Sciatic nerve (tissue), 2 donors: ENCODE results near the gene FBXO38. TPM values are rescaled to one million over a fixed set of nuclear protein-coding genes. Genes with fewer than 3 reads are reported as not detected.
"Not testable (repeated sequence)": the region's sequence is repeated elsewhere in the genome, so short reads cannot be mapped to it uniquely, and the experiment has no call there.

Experiments
- ATAC-seq: fragments of 200-7000 bp; cut with Tn5 transposase; one replicate; pipeline ENCODE4 v1.9.1; 2020; ENCODE audit warnings: mild to moderate bottlenecking, moderate library complexity
- DNase-seq: peaks from one replicate; pipeline ENCODE4 v3.0.0-alpha.2; 2020; ENCODE audit warnings: low spot score
- intact Hi-C: fragments of 100-400 bp; cut with DNase I; formaldehyde crosslinking; loops from one replicate; pipeline ENCODE4 v1.14.2; 2022
- total RNA-seq: library from RNA; stranded (reverse); fragmentation: NEBNext Ultra II Directional; extraction: Animal tissue kit (Norgen Biotek cat#: 25700); gene quantifications from one replicate; pipeline ENCODE4 v1.2.1, GENCODE V29; 2021
- donor health status: DM: no; HTN: no; CAD: no.
- donor health status: DM: no; HTN: no; CAD: no.

FBXO38 gene
- total RNA-seq, 1 donor from 2014 or later, result 58.6 TPM

- intact Hi-C loops, result no loop called here
- DNase-seq, result no peak
- ATAC-seq, result no peak
These were observed 75.9 kb downstream of the FBXO38 start for GRCh38 chr5:148459669-148460068.

- intact Hi-C loops, result no loop called here
- no peak for ATAC-seq
These were observed 81.8 kb downstream of the FBXO38 start for GRCh38 chr5:148465381-148466235.

GRCh38 chr5:148466236-148466580, 82.5 kb downstream of the FBXO38 start:
- DNase-seq (no peak), ATAC-seq (no peak)
- intact Hi-C loops, result no loop called here

More at GRCh38 chr5:148465381-148466235, 81.8 kb downstream of the FBXO38 start:
- DNase-seq, result no peak

- DNase-seq, result no peak
- intact Hi-C loops, result no loop called here
- ATAC-seq, result no peak
These were observed 84.2 kb downstream of the FBXO38 start for GRCh38 chr5:148467958-148468357.

- DNase-seq, ATAC-seq, intact Hi-C loops: not testable (repeated sequence)
These were observed 85.0 kb downstream of the FBXO38 start for GRCh38 chr5:148468746-148469145.

GRCh38 chr5:148469501-148469935, 85.8 kb downstream of the FBXO38 start:
- intact Hi-C loops, result no loop called here
- DNase-seq (no peak), ATAC-seq (no peak)

- intact Hi-C loops, result no loop called here
- ATAC-seq, result no peak
- no peak for DNase-seq
These were observed 87.6 kb downstream of the FBXO38 start for GRCh38 chr5:148471379-148471778.

- DNase-seq (no peak), ATAC-seq (peak; percentile 42)
- intact Hi-C loops, result no loop called here
These were observed 90.3 kb downstream of the FBXO38 start for GRCh38 chr5:148474025-148474511.

- DNase-seq, result no peak
- intact Hi-C loops, result no loop called here
- no peak for ATAC-seq
These were observed 92.5 kb downstream of the FBXO38 start for GRCh38 chr5:148476302-148476701.

- intact Hi-C loops, result no loop called here
These were observed 93.7 kb downstream of the FBXO38 start for GRCh38 chr5:148477429-148477828.

GRCh38 chr5:148482196-148482595, 98.4 kb downstream of the FBXO38 start:
- intact Hi-C loops, result no loop called here
- DNase-seq (no peak), ATAC-seq (no peak)

More at GRCh38 chr5:148477429-148477828, 93.7 kb downstream of the FBXO38 start:
- DNase-seq (no peak), ATAC-seq (no peak)

GRCh38 chr5:148482697-148483462, 99.1 kb downstream of the FBXO38 start:
- DNase-seq (peak; percentile 63), ATAC-seq (peak; percentile 36)
- intact Hi-C loops, result no loop called here

- intact Hi-C loops, result no loop called here
- ATAC-seq, result no peak
- no peak for DNase-seq
These were observed 100.0 kb downstream of the FBXO38 start for GRCh38 chr5:148483750-148484149.

- intact Hi-C loops, result no loop called here
- DNase-seq, result no peak
- ATAC-seq, result no peak
These were observed 100.9 kb downstream of the FBXO38 start for GRCh38 chr5:148484651-148485050.

- intact Hi-C loops, result no loop called here
- no peak for DNase-seq
- no peak for ATAC-seq
These were observed 102.7 kb downstream of the FBXO38 start for GRCh38 chr5:148486456-148486855.

GRCh38 chr5:148488757-148489156, 105.0 kb downstream of the FBXO38 start:
- no peak for DNase-seq
- intact Hi-C loops, result no loop called here
- ATAC-seq, result no peak

GRCh38 chr5:148491015-148491792, 107.4 kb downstream of the FBXO38 start:
- no peak for ATAC-seq
- no peak for DNase-seq
- intact Hi-C loops, result no loop called here

GRCh38 chr5:148491793-148492184, 108.0 kb downstream of the FBXO38 start:
- no peak for ATAC-seq
- intact Hi-C loops, result no loop called here

GRCh38 chr5:148492351-148492750, 108.6 kb downstream of the FBXO38 start:
- intact Hi-C loops, result no loop called here
- ATAC-seq, result no peak
- no peak for DNase-seq

More at GRCh38 chr5:148491793-148492184, 108.0 kb downstream of the FBXO38 start:
- no peak for DNase-seq
